ENCODE measurements around the gene PRKN. TPM values are rescaled to one million over a fixed set of nuclear protein-coding genes. Genes with fewer than 3 reads are reported as not detected.

PRKN gene
- total and polyA plus RNA-seq, 2 donors (not counting 3 experiments of a cell fraction or from before 2014, with no cell fraction given), result 0.06 TPM; not detected in 1

GRCh38 chr6:161394437-161394836, 1333.1 kb downstream of the PRKN start:
- Histone ChIP-seq H3K4me2 (ENCODE audit: insufficient read depth, low read length) (no peak overlapping the region), H3K9me1 (replicated peaks; ENCODE audit: control insufficient read depth, extremely low read depth, insufficient read depth, low read length) (no peaks in the 10 kb centered on the region), H3K4me1 (ENCODE audit: control insufficient read depth, extremely low read depth, insufficient read depth, low read length) (no peaks in the 10 kb centered on the region), H3K79me2 (ENCODE audit: control insufficient read depth, insufficient read depth, low read length) (no peaks in the 10 kb centered on the region), H3K4me3 (replicated peaks in 1 of 3; ENCODE audit: insufficient read depth in 1 of 3, low read depth in 1 of 3, low read length in 3 of 3) (no peak overlapping the region), H3K27ac (ENCODE audit: insufficient read depth, low read depth, low read length) (no peak overlapping the region), H2AFZ (ENCODE audit: low read depth, low read length) (no peak overlapping the region), H3K27me3 (ENCODE audit: control insufficient read depth in 2 of 2, insufficient read depth in 2 of 2, low read length in 2 of 2) (no peaks in the 10 kb centered on the region), H3K9me3 (replicated peaks; ENCODE audit: control insufficient read depth, insufficient read depth, low read length) (no peaks in the 10 kb centered on the region), H3K9ac (replicated peaks; ENCODE audit: extremely low read depth, insufficient read depth, low read length) (no peak overlapping the region), H3K36me3 (ENCODE audit: control insufficient read depth in 2 of 2, extremely low read depth in 1 of 2, insufficient read depth in 2 of 2, low read length in 2 of 2) (no peaks in the 10 kb centered on the region), H4K20me1 (replicated peaks; ENCODE audit: control insufficient read depth, extremely low read depth, insufficient read depth, low read length) (no peaks in the 10 kb centered on the region)
- intact Hi-C loops (cut with micrococcal nuclease) (loop anchor here (1.0 kb wide), 2 partner anchors 301 to 350 kb away; no protein-coding TSS in a partner anchor), dilution Hi-C loops (cut with MboI; ENCODE audit: extremely low pct_ligation_motif_present, low sequenced_read_pairs) (loop anchor here (25.0 kb wide), 1 partner anchor 482 kb away; no protein-coding TSS in a partner anchor)
- BruUV-seq (replicated peaks), result no TSS peak
- no peak for FAIRE-seq
- TF ChIP-seq FOS (IDR thresholded peaks at IDR 0.05; ENCODE audit: borderline replicate concordance, insufficient read depth, low read length) (no peak), MYC (IDR thresholded peaks at IDR 0.05; ENCODE audit: low read depth, low read length) (no peak), MAX (IDR thresholded peaks at IDR 0.05; ENCODE audit: insufficient read depth, insufficient read length) (no peak), EZH2 (IDR thresholded peaks at IDR 0.05; ENCODE audit: borderline replicate concordance, low read depth, low read length, severe bottlenecking) (no peak), JUN (IDR thresholded peaks at IDR 0.05; ENCODE audit: borderline replicate concordance, insufficient read depth, insufficient read length, low read depth) (no peak), GATA2 (IDR thresholded peaks at IDR 0.05; ENCODE audit: insufficient read depth, insufficient read length, low read depth, low read length) (no peak), CTCF (IDR thresholded peaks at IDR 0.05; ENCODE audit: extremely low read depth in 1 of 2, insufficient read depth in 1 of 2, low read depth in 1 of 2, low read length in 2 of 2) (no peak), POLR2A (IDR thresholded peaks at IDR 0.05; ENCODE audit: low read depth, low read length) (no peak), POLR2AphosphoS5 (IDR thresholded peaks at IDR 0.05; ENCODE audit: insufficient read depth, low read depth, low read length) (no peak)
- CTCF ChIA-PET, result interaction anchor here (1.0 to 1.8 kb wide), 5 partner anchors 12 to 463 kb away, joined by 3 to 9 read pairs (median 4); no protein-coding TSS in a partner anchor
- POLR2A ChIA-PET, result no interaction called here
- no peak for DNase-seq (ENCODE audit: low read depth, low spot score)

All from endothelial cell of umbilical vein (primary cell).